Measurements from ENCODE around the gene KRTAP10-8.
"Not testable (repeated sequence)": the region's sequence is repeated elsewhere in the genome, so short reads cannot be mapped to it uniquely, and the experiment has no call there.

KRTAP10-8 gene

GRCh38 chr21:44650973-44651675 is 39.2 kb downstream of the KRTAP10-8 start:
- H3K36me3 Mint-ChIP-seq: no peaks in the 10 kb centered on the region
- H3K27ac Mint-ChIP-seq: peak overlapping the region; percentile 75
- H3K4me1 Mint-ChIP-seq: peaks cover 44% of the 10 kb centered on the region
- DNase-seq (ENCODE audit: low spot score in 2 of 2) (peak in 1 of 2 donors; percentile 40), ATAC-seq (peak; percentile 52)
- H3K4me3 Mint-ChIP-seq: no peak overlapping the region
- H3K9me3 Mint-ChIP-seq: peaks cover under 1% of the 10 kb centered on the region

- Mint-ChIP-seq H3K9me3 (peaks cover 11% of the 10 kb centered on the region), H3K4me3 (no peak overlapping the region), H3K4me1 (peaks cover 53% of the 10 kb centered on the region), H3K36me3 (no peaks in the 10 kb centered on the region), H3K27ac (no peak overlapping the region)
- DNase-seq (ENCODE audit: low spot score in 2 of 2) (peak in 1 of 2 donors; percentile 29), ATAC-seq (no peak)
Measured at GRCh38 chr21:44653123-44653522, 41.2 kb downstream of the KRTAP10-8 start.

DNA sequence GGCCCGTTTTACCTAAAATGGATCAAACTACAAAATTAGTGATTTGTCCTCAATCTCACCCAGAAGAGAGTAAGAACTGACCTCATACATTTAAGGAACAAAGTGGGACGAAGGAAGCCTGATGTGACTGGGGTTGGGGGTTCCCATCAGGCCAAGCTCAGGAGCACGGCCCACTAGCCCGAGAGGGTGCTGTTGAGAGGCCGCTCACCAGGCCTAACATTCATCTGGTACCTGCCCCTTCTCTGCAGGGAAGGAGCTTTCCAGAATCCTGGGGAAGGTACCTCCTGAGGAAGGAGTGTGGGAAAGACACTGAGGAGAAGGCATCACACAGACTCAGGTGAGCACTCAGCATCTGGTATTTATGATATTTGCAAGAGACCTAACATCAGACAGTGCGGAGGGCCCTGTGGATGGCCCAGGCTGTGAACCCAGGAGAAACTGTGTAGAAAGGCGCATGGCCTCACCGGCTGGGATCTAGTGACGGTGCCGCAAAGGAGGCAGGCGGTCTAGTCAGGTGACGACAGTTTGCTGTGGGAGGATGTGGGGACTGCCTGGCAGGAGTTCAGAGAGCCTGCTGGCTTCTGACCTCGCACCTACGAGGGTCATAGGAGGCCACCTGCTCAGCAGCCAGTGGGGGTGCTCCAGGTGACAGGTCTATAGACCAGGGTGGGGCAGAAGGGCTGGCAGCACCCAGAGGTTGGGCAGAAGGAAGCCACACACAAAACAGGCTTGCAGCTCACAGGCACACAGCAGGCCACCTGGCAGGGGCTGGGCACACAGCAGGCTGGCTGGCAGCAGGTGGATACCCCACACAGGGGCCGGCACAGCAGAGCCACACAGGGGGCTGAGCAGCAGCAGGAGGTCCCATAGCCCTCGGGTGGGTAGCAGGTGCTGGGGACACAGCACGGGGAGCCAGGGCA is 42.0 kb downstream of the KRTAP10-8 start:
- peak overlapping the region; percentile 19 for H3K4me3 Mint-ChIP-seq

GRCh38 chr21:44654576-44655175 is 42.8 kb downstream of the KRTAP10-8 start, which contains the start of gene KRTAP12-4:
Gene KRTAP12-4, minus strand, starts transcription at chr21:44654659. Its CDS starts 45 bp downstream, at chr21:44654614.
- ATAC-seq (no peak), DNase-seq (ENCODE audit: low spot score in 2 of 2) (no peak)
- peak within 1 kb of the TSS; percentile 78 for H3K27ac Mint-ChIP-seq
- H3K4me3 Mint-ChIP-seq: peak within 1 kb of the TSS; percentile 19
- peaks cover 11% of the 10 kb centered on the region for H3K9me3 Mint-ChIP-seq
- no peaks in the 10 kb centered on the region for H3K36me3 Mint-ChIP-seq
- H3K4me1 Mint-ChIP-seq: peaks cover 68% of the 10 kb centered on the region

More for the DNA sequence above, 42.0 kb downstream of the KRTAP10-8 start:
- Mint-ChIP-seq H3K9me3 (peaks cover 11% of the 10 kb centered on the region), H3K27ac (peak overlapping the region; percentile 78), H3K4me1 (peaks cover 61% of the 10 kb centered on the region), H3K36me3 (no peaks in the 10 kb centered on the region)
- DNase-seq (ENCODE audit: low spot score in 2 of 2) (peak in 1 of 2 donors; percentile 49), ATAC-seq (peak; percentile 51)

GRCh38 chr21:44656868-44657267 is 45.0 kb downstream of the KRTAP10-8 start:
- peaks cover 11% of the 10 kb centered on the region for H3K9me3 Mint-ChIP-seq
- peak overlapping the region; percentile 70 for H3K4me3 Mint-ChIP-seq
- H3K27ac Mint-ChIP-seq: peak overlapping the region; percentile 90
- H3K36me3 Mint-ChIP-seq: no peaks in the 10 kb centered on the region
- peaks cover 65% of the 10 kb centered on the region for H3K4me1 Mint-ChIP-seq
- no peak for ATAC-seq
- DNase-seq (ENCODE audit: low spot score in 2 of 2): no peak

GRCh38 chr21:44657635-44658540 is 46.0 kb downstream of the KRTAP10-8 start, which contains the start of gene KRTAP12-3:
Gene KRTAP12-3, plus strand, starts transcription at chr21:44657932. Its CDS starts 48 bp downstream, at chr21:44657980.
- Mint-ChIP-seq H3K27ac (peak within 1 kb of the TSS; percentile 90), H3K4me1 (peaks cover 65% of the 10 kb centered on the region), H3K9me3 (peaks cover 13% of the 10 kb centered on the region), H3K36me3 (no peaks in the 10 kb centered on the region), H3K4me3 (peak within 1 kb of the TSS; percentile 70)
- DNase-seq (ENCODE audit: low spot score in 2 of 2) (peak in 1 of 2 donors; percentile 66), ATAC-seq (peak; percentile 72)

GRCh38 chr21:44658541-44658910 is 46.6 kb downstream of the KRTAP10-8 start:
- H3K4me1 Mint-ChIP-seq: peaks cover 63% of the 10 kb centered on the region
- DNase-seq (ENCODE audit: low spot score in 2 of 2) (peak in 1 of 2 donors; percentile 53), ATAC-seq (no peak)
- H3K4me3 Mint-ChIP-seq: peak overlapping the region; percentile 70
- peak overlapping the region; percentile 90 for H3K27ac Mint-ChIP-seq
- no peaks in the 10 kb centered on the region for H3K36me3 Mint-ChIP-seq
- peaks cover 16% of the 10 kb centered on the region for H3K9me3 Mint-ChIP-seq

DNA sequence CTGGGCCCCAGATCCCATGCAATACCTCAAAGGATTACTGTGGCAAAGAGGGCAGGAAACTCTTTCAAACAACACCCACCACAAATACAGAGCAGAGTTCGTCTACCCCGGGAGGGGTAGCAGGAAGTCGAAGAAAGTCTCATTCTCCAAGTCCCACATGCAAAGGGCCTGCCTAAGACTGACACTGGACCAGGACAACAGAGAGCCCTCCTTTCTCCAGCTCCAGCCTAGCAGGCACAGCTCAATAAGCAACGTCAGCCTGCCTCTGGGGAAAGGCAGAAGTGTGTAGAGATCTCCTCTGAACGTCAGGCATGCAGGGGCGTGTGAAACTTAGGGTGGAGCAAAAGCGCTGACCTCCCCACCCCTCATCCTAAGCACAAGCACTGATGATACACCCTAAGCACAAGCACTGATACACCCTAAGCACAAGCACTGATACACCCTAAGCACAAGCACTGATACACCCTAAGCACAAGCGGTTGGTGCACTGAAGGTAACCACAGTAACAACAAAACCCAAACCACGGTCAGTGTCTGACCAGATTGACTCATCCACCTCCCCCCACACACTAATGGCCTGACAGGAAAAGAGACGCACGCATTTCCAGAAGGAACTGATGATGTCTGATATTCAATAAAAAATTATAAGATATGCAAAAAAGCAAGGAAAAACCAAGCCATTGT is 47.2 kb downstream of the KRTAP10-8 start:
- H3K9me3 Mint-ChIP-seq: peaks cover 16% of the 10 kb centered on the region
- peak overlapping the region; percentile 70 for H3K4me3 Mint-ChIP-seq
- DNase-seq (ENCODE audit: low spot score in 2 of 2) (peak in 1 of 2 donors; percentile 51), ATAC-seq (peak; percentile 68)
- peaks cover 58% of the 10 kb centered on the region for H3K4me1 Mint-ChIP-seq
- peak overlapping the region; percentile 90 for H3K27ac Mint-ChIP-seq
- H3K36me3 Mint-ChIP-seq: no peaks in the 10 kb centered on the region

DNA sequence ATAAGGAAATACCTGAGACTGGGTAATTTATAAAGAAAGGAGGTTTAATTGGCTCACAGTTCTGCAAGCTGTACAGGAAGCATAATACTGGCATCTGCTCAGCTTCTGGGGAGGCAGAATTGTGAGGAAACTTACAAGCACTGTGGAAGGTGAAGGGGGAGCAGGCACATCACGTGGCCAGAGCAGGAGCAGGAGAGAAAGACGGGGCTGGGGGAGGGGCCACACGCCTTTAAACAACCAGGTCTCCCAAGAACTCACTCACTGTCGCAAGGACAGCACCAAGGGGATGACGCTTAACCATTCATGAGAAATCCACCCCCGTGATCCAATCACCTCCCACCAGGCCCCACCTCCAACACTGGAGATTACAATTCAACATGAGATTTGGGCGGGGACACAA is 49.7 kb downstream of the KRTAP10-8 start:
- DNase-seq (ENCODE audit: low spot score in 2 of 2): peak in 1 of 2 donors; percentile 10
- H3K4me3 Mint-ChIP-seq, H3K36me3 Mint-ChIP-seq, ATAC-seq, H3K27ac Mint-ChIP-seq: not testable (repeated sequence)
- Mint-ChIP-seq H3K4me1 (peaks cover 34% of the 10 kb centered on the region), H3K9me3 (peaks cover 10% of the 10 kb centered on the region)
